Measurements from ENCODE around the gene AUTS2. TPM values are rescaled to one million over a fixed set of nuclear protein-coding genes. Genes with fewer than 3 reads are reported as not detected.

The AUTS2 gene
- polyA plus RNA-seq, 3 donors, result 0.08 to 0.35 TPM; not detected in 1

DNA sequence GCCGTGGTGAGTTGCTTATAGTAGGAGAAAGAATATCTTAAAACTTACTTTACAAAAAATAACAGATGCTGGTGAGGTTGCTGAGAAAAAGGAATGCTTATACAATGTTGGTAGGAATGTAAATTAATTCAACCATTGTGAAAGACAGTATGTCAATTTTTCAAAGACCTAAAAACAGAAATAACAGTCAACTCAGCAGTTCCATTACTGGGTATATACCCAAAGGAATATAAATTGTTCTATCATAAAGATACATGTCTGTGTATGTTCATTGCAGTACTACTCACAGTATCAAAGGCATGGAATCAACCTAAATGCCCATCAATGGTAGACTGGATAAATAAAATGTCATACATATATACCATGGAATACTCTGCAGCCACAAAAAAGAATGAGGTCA, 420.4 kb downstream of the AUTS2 start:
- Mint-ChIP-seq H3K9me3 (no peaks in the 10 kb centered on the region), H3K27me3 (ENCODE audit: low read depth in 3 of 3) (peaks cover 0 to 1% (median 0%) of the 10 kb centered on the region in 3 donors)
- no peaks in the 10 kb centered on the region for H3K4me1 ChIP-seq (ENCODE audit: control insufficient read depth in 1 of 2, insufficient read depth in 2 of 2, low read length in 2 of 2)

DNA sequence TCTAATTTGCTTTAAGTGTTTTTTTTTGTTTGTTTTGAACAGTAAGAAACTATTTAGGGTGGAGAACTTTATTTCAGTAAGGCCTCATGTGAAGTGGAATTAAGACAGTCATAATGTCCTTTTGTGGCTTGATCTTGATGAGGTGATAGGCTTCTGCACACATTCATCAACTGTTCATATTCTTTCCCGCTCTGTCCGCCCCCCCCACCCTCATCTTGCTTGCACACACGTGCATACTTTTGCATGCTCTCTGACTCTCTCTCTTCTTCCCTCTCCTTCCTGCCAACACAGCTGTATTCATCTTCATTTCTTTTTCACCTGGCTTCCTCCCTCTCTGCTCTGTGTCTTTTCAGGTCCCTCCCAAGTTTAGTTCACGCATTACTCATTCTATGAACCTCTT, 429.6 kb downstream of the AUTS2 start:
- Histone ChIP-seq H3K4me1 (ENCODE audit: control insufficient read depth in 1 of 2, insufficient read depth in 2 of 2, low read length in 2 of 2) (no peaks in the 10 kb centered on the region), H2AFZ (ENCODE audit: insufficient read depth, low read depth, low read length, poor library complexity, severe bottlenecking) (no peak overlapping the region), H3K4me2 (replicated peaks; ENCODE audit: extremely low read depth, low read length, poor library complexity, severe bottlenecking) (no peak overlapping the region), H3K36me3 (replicated peaks in 1 of 2; ENCODE audit: control insufficient read depth in 1 of 2, insufficient read depth in 2 of 2, low read length in 2 of 2) (no peaks in the 10 kb centered on the region), H3K79me2 (ENCODE audit: insufficient read depth, low read length) (no peaks in the 10 kb centered on the region), H4K20me1 (ENCODE audit: insufficient read depth, low read length) (no peaks in the 10 kb centered on the region), H3K9ac (ENCODE audit: insufficient read depth, low read length, poor library complexity, severe bottlenecking) (no peak overlapping the region), H3K27ac (ENCODE audit: low read depth in 1 of 2, low read length in 2 of 2) (no peak overlapping the region), H3K27me3 (ENCODE audit: control insufficient read depth in 2 of 2, insufficient read depth in 2 of 2, low read length in 2 of 2) (no peaks in the 10 kb centered on the region), H3K4me3 (replicated peaks in 1 of 3; ENCODE audit: low read depth in 2 of 3, low read length in 3 of 3) (no peak overlapping the region), H3K9me3 (replicated peaks in 1 of 2; ENCODE audit: control insufficient read depth in 1 of 2, insufficient read depth in 1 of 2, low read length in 2 of 2) (no peaks in the 10 kb centered on the region)
- no peak overlapping the region for H3K4me3 Mint-ChIP-seq
- no peaks in the 10 kb centered on the region for H3K4me1 Mint-ChIP-seq
- peaks cover 0 to 1% (median 0%) of the 10 kb centered on the region in 7 donors for H3K9me3 Mint-ChIP-seq
- H3K27ac Mint-ChIP-seq, result no peak overlapping the region
- intact Hi-C loops (cut with micrococcal nuclease), result no loop called here
- no peaks in the 10 kb centered on the region for H3K27me3 Mint-ChIP-seq (ENCODE audit: low read depth in 3 of 3)
- no peaks in the 10 kb centered on the region for H3K36me3 Mint-ChIP-seq
- 87% methylated on average over 3 of the region's 4 CpGs for WGBS (ENCODE audit: insufficient coverage)
- TF ChIP-seq, protein P1, sequence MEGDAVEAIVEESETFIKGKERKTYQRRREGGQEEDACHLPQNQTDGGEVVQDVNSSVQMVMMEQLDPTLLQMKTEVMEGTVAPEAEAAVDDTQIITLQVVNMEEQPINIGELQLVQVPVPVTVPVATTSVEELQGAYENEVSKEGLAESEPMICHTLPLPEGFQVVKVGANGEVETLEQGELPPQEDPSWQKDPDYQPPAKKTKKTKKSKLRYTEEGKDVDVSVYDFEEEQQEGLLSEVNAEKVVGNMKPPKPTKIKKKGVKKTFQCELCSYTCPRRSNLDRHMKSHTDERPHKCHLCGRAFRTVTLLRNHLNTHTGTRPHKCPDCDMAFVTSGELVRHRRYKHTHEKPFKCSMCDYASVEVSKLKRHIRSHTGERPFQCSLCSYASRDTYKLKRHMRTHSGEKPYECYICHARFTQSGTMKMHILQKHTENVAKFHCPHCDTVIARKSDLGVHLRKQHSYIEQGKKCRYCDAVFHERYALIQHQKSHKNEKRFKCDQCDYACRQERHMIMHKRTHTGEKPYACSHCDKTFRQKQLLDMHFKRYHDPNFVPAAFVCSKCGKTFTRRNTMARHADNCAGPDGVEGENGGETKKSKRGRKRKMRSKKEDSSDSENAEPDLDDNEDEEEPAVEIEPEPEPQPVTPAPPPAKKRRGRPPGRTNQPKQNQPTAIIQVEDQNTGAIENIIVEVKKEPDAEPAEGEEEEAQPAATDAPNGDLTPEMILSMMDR (IDR thresholded peaks at IDR 0.05), result no peak
- no peak for DNase-seq

More for the DNA sequence above, 420.4 kb downstream of the AUTS2 start:
- H4K20me1 ChIP-seq (ENCODE audit: insufficient read depth, low read length), result no peaks in the 10 kb centered on the region
- intact Hi-C loops (cut with micrococcal nuclease), result no loop called here
- DNase-seq, result no peak
- H3K79me2 ChIP-seq (ENCODE audit: insufficient read depth, low read length), result no peaks in the 10 kb centered on the region
- no peak overlapping the region for H2AFZ ChIP-seq (ENCODE audit: insufficient read depth, low read depth, low read length, poor library complexity, severe bottlenecking)
- H3K9ac ChIP-seq (ENCODE audit: insufficient read depth, low read length, poor library complexity, severe bottlenecking), result no peak overlapping the region
- no peaks in the 10 kb centered on the region for H3K27me3 ChIP-seq (ENCODE audit: control insufficient read depth in 2 of 2, insufficient read depth in 2 of 2, low read length in 2 of 2)
- H3K27ac ChIP-seq (ENCODE audit: low read depth in 1 of 2, low read length in 2 of 2), result no peak overlapping the region
- no peaks in the 10 kb centered on the region for H3K36me3 Mint-ChIP-seq
- no CpG with 5 or more reads among the region's 1 CpG for WGBS (ENCODE audit: insufficient coverage)
- H3K9me3 ChIP-seq (replicated peaks in 1 of 2; ENCODE audit: control insufficient read depth in 1 of 2, insufficient read depth in 1 of 2, low read length in 2 of 2), result no peaks in the 10 kb centered on the region
- no peak overlapping the region for H3K4me3 ChIP-seq (replicated peaks in 1 of 3; ENCODE audit: low read depth in 2 of 3, low read length in 3 of 3)
- H3K36me3 ChIP-seq (replicated peaks in 1 of 2; ENCODE audit: control insufficient read depth in 1 of 2, insufficient read depth in 2 of 2, low read length in 2 of 2), result no peaks in the 10 kb centered on the region
- no peak overlapping the region for H3K4me3 Mint-ChIP-seq
- H3K27ac Mint-ChIP-seq, result no peak overlapping the region
- TF ChIP-seq, protein P1 (IDR thresholded peaks at IDR 0.05), result no peak
- H3K4me1 Mint-ChIP-seq, result peaks cover 3% of the 10 kb centered on the region
- H3K4me2 ChIP-seq (replicated peaks; ENCODE audit: extremely low read depth, low read length, poor library complexity, severe bottlenecking), result no peak overlapping the region

Data from CD14-positive monocyte (primary cell).